Measurements from ENCODE around the gene FOXP3.

The FOXP3 gene

DNA sequence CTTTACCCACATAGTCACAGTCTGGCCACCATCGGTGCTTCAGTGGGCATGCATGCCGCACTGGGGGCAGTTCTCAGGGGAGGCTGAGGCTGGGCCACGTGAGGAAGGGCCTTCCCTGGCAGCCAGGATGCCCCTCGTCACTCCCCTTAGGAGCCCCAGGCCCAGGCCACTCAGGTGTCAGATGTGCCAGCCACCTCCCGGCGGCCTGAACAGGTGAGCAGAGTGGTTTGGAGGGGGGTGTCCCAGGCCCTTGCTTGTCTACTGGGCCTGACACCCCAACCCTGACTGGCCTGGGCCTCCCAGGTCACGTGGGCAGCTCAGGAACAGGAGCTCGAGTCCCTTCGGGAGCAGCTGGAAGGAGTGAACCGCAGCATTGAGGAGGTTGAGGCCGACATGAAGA lies 17.2 kb downstream of the FOXP3 start:
- DNase-seq (ENCODE audit: insufficient read length) = no peak
- FAIRE-seq = no peak
- no peak for TF ChIP-seq POLR2AphosphoS5 (IDR thresholded peaks at IDR 0.05; ENCODE audit: low read depth, low read length)
- TF ChIP-seq TAF1 (IDR thresholded peaks at IDR 0.05; ENCODE audit: borderline replicate concordance, low read depth, low read length) = no peak
- no peak for TF ChIP-seq POLR2A (IDR thresholded peaks at IDR 0.05; ENCODE audit: low read depth, low read length)

- FAIRE-seq (no peak), DNase-seq (ENCODE audit: insufficient read length) (no peak)
- TF ChIP-seq POLR2A (IDR thresholded peaks at IDR 0.05; ENCODE audit: low read depth, low read length) (no peak), POLR2AphosphoS5 (IDR thresholded peaks at IDR 0.05; ENCODE audit: low read depth, low read length) (no peak), TAF1 (IDR thresholded peaks at IDR 0.05; ENCODE audit: borderline replicate concordance, low read depth, low read length) (no peak)
These were observed 18.0 kb downstream of the FOXP3 start for GRCh38 chrX:49246541-49246940.

GRCh38 chrX:49244207-49244606 lies 20.3 kb downstream of the FOXP3 start:
- DNase-seq (ENCODE audit: insufficient read length) (no peak), FAIRE-seq (no peak)
- TF ChIP-seq TAF1 (IDR thresholded peaks at IDR 0.05; ENCODE audit: borderline replicate concordance, low read depth, low read length) = no peak
- TF ChIP-seq POLR2A (IDR thresholded peaks at IDR 0.05; ENCODE audit: low read depth, low read length) = no peak
- TF ChIP-seq POLR2AphosphoS5 (IDR thresholded peaks at IDR 0.05; ENCODE audit: low read depth, low read length) = no peak

- no peak for DNase-seq (ENCODE audit: insufficient read length)
- no peak for TF ChIP-seq POLR2AphosphoS5 (IDR thresholded peaks at IDR 0.05; ENCODE audit: low read depth, low read length)
- TF ChIP-seq TAF1 (IDR thresholded peaks at IDR 0.05; ENCODE audit: borderline replicate concordance, low read depth, low read length) = no peak
- TF ChIP-seq POLR2A (IDR thresholded peaks at IDR 0.05; ENCODE audit: low read depth, low read length) = no peak
- FAIRE-seq = no peak
These were observed 21.3 kb downstream of the FOXP3 start for GRCh38 chrX:49243166-49243565.

DNA sequence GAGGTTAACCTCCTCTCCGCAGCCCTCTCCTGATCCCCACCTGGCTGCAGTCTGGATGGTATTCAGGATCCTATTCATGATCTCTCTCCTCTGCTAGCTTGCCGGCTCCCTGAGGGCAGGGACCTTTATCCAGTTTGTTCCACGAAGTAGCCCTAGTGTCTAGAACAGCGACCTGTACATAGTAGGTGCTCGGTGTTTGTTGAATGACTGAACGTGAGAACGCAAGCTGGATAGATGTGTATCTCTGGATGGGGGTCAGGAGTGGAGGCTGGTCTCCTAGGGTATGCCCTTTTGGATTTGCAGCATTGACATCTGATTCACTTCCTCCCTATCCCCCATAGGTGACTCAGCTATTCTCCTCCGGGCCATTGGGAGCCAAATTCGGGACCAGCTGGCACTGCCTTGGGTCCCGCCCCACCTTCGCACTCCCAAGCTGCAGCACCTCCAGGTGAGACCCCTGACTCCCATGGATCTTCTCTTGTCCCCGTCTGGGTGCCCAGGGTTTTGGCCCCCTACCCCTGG lies 21.9 kb downstream of the FOXP3 start:
- FAIRE-seq (no peak), DNase-seq (ENCODE audit: insufficient read length) (no peak)
- TF ChIP-seq POLR2AphosphoS5 (IDR thresholded peaks at IDR 0.05; ENCODE audit: low read depth, low read length) = no peak
- TF ChIP-seq TAF1 (IDR thresholded peaks at IDR 0.05; ENCODE audit: borderline replicate concordance, low read depth, low read length) = no peak
- TF ChIP-seq POLR2A (IDR thresholded peaks at IDR 0.05; ENCODE audit: low read depth, low read length) = no peak

DNA sequence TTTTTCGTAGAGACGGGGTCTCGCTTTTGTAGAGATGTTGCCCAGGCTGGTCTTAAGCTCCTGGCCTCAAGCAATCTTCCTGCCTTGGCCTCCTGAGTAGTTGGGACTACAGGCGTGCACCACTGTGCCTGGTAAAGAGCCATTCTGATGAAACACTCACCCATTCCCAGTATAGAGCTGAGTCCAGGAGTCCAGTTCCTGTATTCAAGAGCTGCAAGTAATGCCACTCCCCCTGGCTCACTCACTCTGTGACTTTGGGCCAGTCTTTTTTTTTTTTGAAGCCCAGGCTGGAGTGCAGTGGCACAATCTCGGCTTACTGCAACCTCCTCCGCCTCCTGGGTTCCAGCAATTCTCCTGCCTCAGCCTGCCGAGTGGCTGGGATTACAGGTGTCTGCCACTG lies 25.8 kb downstream of the FOXP3 start:
- TF ChIP-seq POLR2A (IDR thresholded peaks at IDR 0.05; ENCODE audit: low read depth, low read length) (no peak), TAF1 (IDR thresholded peaks at IDR 0.05; ENCODE audit: borderline replicate concordance, low read depth, low read length) (no peak), POLR2AphosphoS5 (IDR thresholded peaks at IDR 0.05; ENCODE audit: low read depth, low read length) (no peak)

DNA sequence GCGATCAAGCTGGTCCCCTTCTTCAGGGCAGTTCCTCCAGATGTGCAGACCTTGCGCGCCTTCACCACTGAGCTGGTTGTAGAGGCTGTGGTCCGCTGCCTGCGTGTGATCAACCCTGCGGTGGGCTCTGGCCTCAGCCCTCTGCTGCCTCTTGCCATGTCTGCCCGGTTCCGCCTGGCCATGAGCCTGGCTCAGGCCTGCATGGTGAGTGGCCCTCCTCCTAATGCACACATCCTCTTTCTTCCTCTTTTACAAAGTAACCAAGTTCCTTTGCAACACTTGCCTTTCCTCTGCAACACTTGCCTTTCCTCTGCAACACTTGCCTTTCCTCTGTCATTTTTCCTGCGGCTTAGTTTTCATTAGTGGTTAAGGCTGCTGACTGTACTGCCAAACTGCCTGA lies 27.4 kb downstream of the FOXP3 start:
- peak; percentile 17 for FAIRE-seq

More for the DNA sequence above, 25.8 kb downstream of the FOXP3 start:
- no peak for DNase-seq (ENCODE audit: insufficient read length)
- no peak for FAIRE-seq

GRCh38 chrX:49233887-49234555 lies 30.5 kb downstream of the FOXP3 start:
- FAIRE-seq (no peak), DNase-seq (ENCODE audit: insufficient read length) (no peak)
- TF ChIP-seq TAF1 (IDR thresholded peaks at IDR 0.05; ENCODE audit: borderline replicate concordance, low read depth, low read length) (no peak), POLR2AphosphoS5 (IDR thresholded peaks at IDR 0.05; ENCODE audit: low read depth, low read length) (no peak)

More for the DNA sequence above, 27.4 kb downstream of the FOXP3 start:
- TF ChIP-seq TAF1 (IDR thresholded peaks at IDR 0.05; ENCODE audit: borderline replicate concordance, low read depth, low read length) = no peak
- no peak for TF ChIP-seq POLR2AphosphoS5 (IDR thresholded peaks at IDR 0.05; ENCODE audit: low read depth, low read length)
- TF ChIP-seq POLR2A (IDR thresholded peaks at IDR 0.05; ENCODE audit: low read depth, low read length) = no peak
- DNase-seq (ENCODE audit: insufficient read length) = no peak

- TF ChIP-seq POLR2A (IDR thresholded peaks at IDR 0.05; ENCODE audit: low read depth, low read length) (no peak), POLR2AphosphoS5 (IDR thresholded peaks at IDR 0.05; ENCODE audit: low read depth, low read length) (no peak), TAF1 (IDR thresholded peaks at IDR 0.05; ENCODE audit: borderline replicate concordance, low read depth, low read length) (no peak)
- FAIRE-seq (no peak), DNase-seq (ENCODE audit: insufficient read length) (no peak)
These were observed 31.3 kb downstream of the FOXP3 start, which contains the start of gene CACNA1F for GRCh38 chrX:49233176-49233575. Gene CACNA1F, minus strand, starts transcription at chrX:49233340. Its CDS starts 31 bp downstream, at chrX:49233309.

DNA sequence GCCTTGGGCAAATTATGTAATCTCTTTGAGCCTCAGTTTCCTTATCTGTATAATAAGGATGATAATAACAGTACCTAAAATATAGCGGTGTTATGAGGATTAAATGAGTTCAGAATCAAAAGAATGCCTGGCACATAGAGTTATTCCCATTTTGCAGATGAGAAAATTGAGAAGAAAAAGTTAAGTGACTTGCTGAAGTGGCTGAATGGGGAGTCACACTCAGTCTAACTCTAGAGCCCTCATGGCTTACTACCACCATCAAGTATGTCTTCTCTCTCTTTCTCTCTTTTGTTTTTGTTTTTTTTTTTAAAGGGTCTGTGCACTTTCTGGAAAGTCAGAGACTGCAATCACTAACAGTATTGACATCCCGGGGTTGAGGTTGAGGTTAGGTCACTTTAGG lies 32.0 kb downstream of the FOXP3 start:
- no peak for DNase-seq (ENCODE audit: insufficient read length)
- no peak for TF ChIP-seq POLR2AphosphoS5 (IDR thresholded peaks at IDR 0.05; ENCODE audit: low read depth, low read length)
- TF ChIP-seq POLR2A (IDR thresholded peaks at IDR 0.05; ENCODE audit: low read depth, low read length) = no peak
- TF ChIP-seq TAF1 (IDR thresholded peaks at IDR 0.05; ENCODE audit: borderline replicate concordance, low read depth, low read length) = no peak
- no peak for FAIRE-seq

GRCh38 chrX:49231333-49232000 lies 33.0 kb downstream of the FOXP3 start:
- TF ChIP-seq POLR2AphosphoS5 (IDR thresholded peaks at IDR 0.05; ENCODE audit: low read depth, low read length) = no peak
- TF ChIP-seq TAF1 (IDR thresholded peaks at IDR 0.05; ENCODE audit: borderline replicate concordance, low read depth, low read length) = no peak
- no peak for TF ChIP-seq POLR2A (IDR thresholded peaks at IDR 0.05; ENCODE audit: low read depth, low read length)
- FAIRE-seq = peak; percentile 60
- DNase-seq (ENCODE audit: insufficient read length) = no peak
